GM19025 (cell line): ENCODE measurements around the gene POLDIP2.

Experiments
- ATAC-seq: cut with Tn5 transposase; IDR thresholded peaks from one replicate; pipeline ENCODE4 v1.9.1; 2021; ENCODE audit warnings: mild to moderate bottlenecking, low read depth, moderate library complexity; ENCODE audit not compliant: unreplicated experiment

The POLDIP2 gene

DNA sequence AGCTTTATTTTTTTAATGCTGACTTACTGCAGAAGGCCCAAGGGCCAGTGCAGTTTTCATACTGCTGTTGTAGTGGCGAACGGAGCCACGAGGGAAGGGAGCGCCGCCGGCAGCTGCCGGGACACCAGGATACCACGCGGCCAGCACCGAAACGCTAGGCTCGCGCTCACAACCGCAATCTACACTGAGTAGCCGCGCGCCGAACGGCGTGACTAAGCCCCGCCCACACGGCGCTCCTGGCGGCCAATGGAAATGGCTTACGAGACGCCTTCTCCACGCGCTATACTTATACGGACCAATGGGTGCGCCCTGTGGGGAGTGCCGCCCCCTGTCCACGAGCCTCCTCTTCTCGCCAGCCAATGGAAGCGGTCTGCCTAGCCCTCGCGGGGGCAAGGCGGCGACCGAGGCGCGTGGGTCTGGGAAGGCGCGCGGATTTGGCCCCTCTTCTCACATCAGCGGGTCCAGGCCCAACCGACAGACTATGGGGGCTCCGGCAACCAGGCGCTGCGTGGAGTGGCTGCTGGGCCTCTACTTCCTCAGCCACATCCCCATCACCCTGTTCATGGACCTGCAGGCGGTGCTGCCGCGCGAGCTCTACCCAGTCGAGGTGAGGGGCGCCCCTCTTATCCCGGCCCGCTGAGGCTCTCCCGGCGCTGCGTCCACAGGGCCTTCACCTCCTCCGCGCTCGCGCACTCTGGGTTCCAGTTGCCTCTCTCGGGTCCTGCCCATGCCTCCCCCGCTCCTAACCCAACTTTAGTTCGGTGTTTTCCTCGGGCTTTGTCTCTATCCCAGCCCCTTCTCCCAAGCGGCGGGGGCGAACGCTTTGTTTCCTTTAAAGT, 38.3 kb downstream of the POLDIP2 start, which contains the start of gene TMEM97:
Gene TMEM97, plus strand, starts transcription at position 442 of the 839 bp plus-strand sequence. Its CDS starts 40 bp downstream, at position 482.
- ATAC-seq, result peak; percentile 94

- no peak for ATAC-seq
Measured at GRCh38 chr17:28317966-28318758, 39.2 kb downstream of the POLDIP2 start.

- no peak for ATAC-seq
Measured at GRCh38 chr17:28317099-28317965, 40.0 kb downstream of the POLDIP2 start.

GRCh38 chr17:28315846-28316705, 41.3 kb downstream of the POLDIP2 start:
- ATAC-seq, result no peak

- ATAC-seq, result no peak
Measured at GRCh38 chr17:28313841-28314240, 43.5 kb downstream of the POLDIP2 start.

GRCh38 chr17:28306954-28307401, 50.3 kb downstream of the POLDIP2 start:
- no peak for ATAC-seq

DNA sequence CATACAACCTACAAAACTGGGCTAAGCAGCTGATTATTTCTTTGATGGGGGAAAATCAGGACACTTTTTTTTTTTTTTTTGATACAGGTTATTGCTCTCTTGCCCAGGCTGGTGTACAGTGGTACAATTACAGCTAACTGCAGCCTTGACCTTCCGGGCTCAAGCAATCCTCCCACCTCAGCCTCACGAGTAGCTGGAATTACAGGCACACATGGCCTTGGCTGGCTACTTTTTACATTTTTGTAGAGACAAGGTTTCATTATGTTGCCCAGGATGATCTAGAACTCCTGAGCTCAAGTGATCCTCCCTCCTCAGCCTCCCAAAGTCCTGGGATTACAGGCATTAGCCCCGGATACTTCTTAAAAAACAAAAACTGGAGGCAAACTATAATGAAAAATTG, 58.9 kb downstream of the POLDIP2 start:
- ATAC-seq, result no peak
